IPS DF 19.7 (cell line): Measurements from ENCODE around the gene HINT3.
A peak's percentile ranks its signal among the peaks of the same experiment; 100 is the strongest.
"Not testable (repeated sequence)": the region's sequence is repeated elsewhere in the genome, so short reads cannot be mapped to it uniquely, and the experiment has no call there.

ENCODE experiments used
- DNase-seq: peaks from one replicate; pipeline ENCODE4 v3.0.0-alpha.2; 2013; ENCODE audit warnings: low read depth, low spot score

The HINT3 gene

DNA sequence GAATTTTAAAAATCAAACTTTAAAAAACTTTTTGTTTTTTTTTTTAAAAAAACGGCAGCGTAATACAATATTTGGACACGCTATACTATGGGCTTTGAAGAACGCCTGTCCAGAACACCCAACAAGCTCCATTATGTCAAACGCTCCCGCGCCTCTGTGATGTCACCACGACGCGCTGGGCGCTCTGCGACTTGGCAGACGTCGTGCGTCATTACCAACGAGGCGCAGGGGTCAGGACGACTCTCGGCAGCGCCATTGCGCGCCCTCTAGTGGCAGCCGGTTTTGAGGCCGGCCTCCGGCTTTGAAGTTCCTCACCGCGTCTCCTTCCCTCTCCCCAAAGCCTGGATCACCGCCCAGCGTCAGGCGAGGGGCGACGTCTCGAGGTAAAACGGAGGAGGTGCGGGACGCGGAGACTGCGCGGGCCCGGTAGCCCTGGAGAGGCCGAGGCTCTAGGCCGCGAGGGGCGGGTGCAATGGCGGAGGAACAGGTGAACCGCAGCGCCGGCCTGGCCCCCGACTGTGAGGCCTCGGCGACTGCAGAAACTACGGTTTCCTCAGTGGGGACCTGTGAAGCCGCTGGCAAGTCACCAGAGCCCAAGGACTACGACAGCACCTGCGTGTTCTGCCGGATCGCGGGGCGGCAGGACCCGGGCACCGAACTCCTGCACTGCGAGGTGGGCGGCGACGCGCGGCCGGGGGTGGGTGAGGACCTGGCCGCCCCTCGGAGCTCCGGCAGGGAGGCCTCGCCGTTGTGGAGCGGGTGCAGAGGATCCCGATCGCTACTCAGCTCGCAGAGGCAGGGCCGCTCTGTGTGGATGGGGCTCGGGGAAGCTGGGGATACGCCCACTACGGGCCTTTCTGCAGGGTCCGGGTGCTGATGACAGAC is at the start of gene HINT3:
Gene HINT3, plus strand, starts transcription at position 265 of the 885 bp plus-strand sequence. Its CDS starts 208 bp downstream, at position 473.
- DNase-seq, result peak; percentile 85

DNA sequence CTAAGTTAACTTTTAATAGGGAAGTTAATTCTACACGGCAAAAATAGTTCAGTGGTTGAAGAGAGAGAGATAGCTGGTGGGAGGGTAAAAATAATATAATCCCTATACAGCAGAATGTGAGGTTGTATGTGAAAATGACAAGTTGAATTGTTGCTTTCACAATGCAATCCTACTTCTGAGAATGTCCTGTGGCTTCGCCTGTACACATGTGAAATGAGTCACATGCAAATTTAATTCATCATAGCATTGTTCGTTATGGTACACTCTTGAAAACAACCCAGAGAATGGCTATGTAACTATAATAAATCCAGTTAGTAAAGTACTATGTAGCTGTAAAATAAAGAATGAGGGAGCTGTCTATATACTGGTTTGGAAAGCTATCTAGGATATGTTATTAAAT is 46.0 kb upstream of the HINT3 start:
- DNase-seq, result no peak

DNA sequence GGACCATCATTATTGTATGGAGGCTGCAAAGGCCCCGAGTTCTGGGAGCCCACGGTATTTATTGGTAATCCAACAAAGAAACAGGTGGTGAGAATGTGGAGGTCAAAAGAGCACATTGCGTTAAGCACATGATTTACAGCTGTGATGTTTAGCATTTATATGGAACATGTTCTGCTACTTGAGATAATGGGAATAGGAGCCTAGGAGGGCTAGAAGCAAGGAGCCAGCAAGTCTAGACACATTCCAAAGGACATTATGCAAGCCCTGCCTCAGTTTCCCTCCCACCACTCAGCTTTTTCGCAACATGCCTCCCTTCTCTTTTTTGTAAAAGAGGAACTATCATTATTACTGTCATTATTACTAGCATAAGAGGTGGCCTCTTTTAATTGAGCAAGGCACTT is 45.5 kb upstream of the HINT3 start:
- DNase-seq, result not testable (repeated sequence)

DNA sequence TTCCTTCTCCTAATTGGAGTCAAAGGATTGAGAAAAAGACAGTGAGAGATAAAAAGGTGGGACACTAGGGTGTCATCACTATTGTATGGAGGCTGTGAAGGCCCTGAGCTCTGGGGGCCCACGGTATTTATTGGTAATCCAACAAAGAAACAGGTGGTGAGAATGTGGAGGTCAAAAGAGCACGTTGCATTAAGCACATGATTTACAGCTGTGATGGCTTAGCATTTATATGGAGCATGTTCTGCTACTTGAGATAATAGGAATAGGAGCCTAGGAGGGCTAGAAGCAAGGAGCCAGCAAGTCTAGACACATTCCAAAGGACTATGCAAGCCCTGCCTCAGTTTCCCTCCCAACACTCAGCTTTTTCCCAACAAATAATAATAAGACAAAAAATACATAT is 44.1 kb upstream of the HINT3 start:
- DNase-seq, result not testable (repeated sequence)

DNA sequence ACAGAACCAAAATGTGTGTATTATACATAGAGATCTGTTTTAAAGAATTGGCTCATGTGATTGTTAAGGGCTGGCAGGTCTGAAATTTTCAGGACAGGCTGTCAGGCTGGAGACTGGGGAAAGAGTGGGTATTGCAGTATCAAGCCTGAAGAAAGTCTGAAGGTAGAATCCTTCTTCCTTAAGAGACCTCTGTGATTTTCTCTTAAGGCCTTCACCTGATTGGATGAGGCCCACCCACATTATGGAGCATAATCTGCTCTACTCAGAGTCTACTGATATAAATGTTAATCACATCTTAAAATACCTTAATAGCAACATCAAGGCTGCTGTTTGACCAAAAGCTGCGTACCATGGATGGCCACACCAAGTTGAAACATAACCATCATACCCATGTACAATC is 43.4 kb upstream of the HINT3 start:
- no peak for DNase-seq

DNA sequence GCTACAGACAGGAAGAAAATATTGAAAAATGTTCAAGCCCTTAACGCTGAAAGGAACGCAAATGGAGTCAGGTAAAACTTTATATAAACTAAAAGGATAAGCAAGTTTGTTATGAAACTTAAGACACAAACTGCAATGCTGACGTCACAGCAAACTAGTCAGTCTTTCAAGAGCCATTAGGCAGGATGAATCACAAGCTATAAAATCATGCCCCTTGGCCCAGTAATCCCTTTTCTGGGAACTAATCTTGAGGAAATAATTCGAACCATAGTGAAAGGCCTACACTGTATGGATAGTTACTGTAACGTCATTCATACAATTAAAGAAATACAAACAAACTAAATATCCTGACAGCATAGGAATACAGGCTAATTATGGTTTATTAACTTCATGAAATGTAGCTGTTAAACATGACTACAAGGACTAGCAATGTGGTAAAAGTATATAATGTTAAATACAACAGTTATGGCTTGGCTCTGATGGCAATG is 42.7 kb upstream of the HINT3 start:
- no peak for DNase-seq

DNA sequence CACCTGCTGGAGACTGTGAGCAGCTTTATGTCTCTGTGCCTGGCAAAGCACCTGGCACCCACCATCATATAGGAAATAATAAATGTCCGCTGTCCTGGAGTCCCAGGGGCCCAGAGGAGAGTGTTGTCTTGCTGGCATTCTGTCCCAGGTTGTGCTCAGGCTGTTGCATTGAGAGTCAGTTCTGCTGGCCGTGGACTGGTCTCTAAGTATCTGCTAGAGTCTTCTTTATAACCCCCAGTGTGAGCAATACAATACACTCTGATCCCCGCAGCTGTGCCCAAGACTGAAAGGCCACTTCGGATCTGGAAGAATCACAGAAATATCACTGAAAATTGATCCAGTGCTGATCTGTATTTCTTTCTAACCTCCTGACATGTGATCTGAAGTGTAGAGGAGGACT is 38.3 kb upstream of the HINT3 start:
- DNase-seq, result no peak

DNA sequence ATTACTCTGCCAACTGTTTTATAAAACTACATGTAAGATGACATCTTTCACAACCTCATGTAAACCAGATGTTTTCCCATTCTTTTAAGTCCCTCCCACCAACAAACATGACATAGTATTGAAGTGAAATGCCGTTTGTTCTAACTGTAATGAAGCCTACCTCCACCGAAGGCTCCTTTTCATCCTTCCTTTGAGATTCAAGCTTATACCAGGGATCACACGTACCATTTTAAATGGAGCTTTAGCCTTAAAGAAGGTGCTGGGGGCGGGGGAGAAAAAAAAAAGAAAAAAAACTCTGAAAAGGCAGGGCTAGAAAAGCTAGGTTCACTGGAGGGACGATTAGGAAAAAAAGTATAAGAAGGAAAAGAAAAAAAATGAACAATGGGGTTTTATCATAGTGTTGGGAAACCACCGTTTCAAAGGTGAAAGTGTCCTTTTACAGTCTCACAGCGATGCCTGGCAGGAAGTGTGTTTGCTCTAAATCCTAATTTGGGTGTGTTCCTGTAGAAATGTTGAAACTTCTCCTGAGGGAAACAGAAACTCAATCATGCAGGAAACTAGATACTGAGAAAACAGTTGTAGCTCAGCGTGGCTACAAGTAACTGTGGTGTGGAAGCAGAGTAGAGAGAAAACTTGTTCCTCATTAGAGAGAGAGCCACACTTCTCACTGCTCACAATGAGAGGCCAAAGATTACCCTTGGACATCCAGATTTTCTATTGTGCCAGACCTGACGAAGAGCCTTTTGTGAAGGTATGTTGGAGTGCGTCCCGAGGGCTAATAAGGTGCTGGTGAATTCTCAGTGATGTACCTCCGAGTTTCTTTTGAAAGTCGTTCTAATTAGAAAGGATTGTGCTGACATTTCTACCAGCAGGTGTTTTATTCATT is 37.6 kb upstream of the HINT3 start:
- no peak for DNase-seq

DNA sequence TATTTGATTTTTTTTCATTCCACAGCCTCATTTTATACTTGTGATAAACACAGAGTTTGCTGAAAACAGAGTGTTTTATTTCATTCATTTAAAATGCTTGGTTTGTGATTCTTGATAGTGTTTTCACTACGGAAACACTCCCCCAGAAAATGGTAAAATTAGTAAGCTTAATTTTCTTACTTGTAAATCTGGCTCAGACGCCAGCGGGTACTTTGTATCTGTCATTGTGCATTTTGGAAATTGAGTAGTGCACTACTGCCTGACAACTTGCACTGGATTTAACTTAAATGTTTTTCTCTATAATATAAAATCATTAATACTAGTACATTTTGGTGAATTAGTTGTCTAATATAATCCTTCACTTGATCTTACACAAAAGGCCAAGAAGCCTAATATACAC is 37.0 kb upstream of the HINT3 start:
- DNase-seq, result no peak

DNA sequence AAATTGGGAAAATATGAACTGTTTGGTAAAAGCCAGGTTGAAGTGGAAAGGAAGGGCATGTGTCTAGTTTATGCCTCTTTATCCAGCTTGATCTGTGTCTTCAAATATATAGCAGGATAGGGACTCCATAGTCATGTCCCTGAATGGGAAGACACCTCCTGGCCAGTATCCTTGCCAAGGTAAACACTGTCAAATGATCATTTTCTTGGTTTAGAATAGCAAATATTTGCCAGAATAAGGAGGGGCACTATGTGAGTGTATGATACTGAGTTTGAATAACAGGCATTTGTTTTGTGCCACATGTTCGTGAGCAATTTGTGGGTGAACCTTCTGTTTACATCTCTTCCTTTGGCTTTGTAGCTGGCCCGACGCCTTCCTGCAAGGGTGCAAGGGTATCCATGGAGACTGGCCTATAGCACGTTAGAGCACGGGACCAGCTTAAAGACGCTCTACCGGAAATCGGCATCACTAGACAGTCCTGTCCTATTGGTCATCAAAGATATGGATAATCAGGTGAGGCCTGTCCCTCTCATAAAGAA is 34.2 kb upstream of the HINT3 start:
- DNase-seq, result no peak

DNA sequence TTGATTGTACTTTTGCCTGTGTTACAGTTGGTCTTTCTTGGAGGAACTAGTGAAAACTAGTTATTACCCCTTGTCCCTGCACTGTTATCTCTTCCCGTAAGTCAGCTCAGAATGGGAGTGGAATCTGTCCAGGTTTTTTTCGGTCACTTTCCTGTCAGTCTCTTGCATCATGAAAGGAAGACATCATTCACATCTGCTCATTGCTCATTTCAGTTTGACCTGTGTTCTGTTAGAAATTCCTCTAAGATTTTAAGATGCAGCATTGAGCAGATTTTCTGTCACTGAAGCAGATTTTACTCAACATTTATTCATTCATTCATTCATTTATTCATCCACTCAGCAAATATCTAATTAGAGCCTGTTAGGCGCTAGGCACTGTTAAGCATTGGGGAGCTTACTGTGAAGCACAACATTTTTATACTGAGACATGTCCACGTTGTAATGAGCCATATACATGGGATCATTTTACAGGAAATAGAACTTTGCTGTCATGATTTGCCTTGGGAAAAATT is 33.1 kb upstream of the HINT3 start:
- DNase-seq, result no peak

DNA sequence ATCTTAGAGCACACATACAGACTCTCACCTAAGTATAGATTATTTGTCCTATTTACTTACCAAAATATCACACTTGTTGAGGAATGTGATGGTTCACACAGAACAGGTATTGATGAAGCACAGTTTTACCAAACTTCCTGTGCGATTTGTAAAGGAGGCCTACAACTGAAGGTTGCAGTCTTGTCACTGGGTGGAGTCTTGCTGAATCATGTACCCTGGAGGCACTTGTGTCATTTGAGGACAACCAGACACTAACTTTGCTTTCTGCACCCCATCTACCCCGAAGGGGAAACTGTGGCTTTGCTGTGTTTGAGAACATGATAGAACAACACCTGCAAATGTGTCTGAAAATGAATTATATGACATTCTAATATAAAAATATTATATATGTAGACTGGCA is 32.4 kb upstream of the HINT3 start:
- no peak for DNase-seq

DNA sequence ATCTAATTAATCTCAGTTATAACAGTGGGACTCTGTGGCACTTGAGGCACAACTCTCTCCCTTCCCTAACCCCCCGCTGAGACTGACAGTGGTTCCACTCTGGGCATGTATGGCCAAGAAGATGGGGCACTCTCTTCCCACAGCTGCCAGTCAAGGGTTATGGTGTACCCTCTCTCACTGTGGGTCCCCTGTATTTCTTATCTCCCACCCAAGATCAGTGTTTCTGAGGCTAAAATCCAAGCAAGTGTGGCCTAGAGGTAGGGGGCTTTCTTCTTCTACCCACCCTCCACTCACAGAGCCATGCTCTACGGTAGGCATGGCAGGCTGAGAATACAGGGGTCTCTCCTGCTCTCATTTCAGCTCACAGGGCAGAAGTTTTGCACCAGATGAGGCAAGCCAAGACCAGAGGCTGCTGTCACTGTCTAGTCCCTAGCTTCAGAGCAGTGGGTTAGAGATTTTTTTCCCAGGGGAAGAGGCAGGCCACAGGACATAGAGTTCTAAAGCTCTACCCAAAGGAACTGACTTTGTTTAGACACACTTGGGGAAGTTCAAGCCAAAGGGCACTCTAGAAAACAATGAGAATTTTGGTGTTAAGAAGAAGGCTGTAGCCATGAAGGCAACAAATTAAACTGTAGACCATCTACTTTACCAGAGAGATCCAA is 31.7 kb upstream of the HINT3 start:
- DNase-seq, result no peak

DNA sequence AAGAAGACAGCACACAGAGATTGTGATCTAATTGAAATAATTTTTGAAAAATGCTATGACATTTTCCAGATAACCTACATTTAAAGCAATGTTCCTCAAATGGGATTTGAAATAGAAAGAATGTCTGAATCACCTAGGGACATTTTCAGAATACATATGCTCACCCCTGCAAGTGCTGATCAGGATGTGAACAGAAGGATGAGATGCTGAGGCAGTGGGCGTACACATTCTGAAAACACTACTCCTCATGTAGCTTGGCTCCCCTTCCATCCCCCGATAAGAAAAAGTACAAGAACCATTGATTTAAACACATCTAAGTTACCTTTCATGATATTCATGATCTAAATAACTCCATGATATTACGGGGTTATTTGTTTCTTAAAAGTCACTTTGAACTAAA is 29.9 kb upstream of the HINT3 start:
- no peak for DNase-seq

DNA sequence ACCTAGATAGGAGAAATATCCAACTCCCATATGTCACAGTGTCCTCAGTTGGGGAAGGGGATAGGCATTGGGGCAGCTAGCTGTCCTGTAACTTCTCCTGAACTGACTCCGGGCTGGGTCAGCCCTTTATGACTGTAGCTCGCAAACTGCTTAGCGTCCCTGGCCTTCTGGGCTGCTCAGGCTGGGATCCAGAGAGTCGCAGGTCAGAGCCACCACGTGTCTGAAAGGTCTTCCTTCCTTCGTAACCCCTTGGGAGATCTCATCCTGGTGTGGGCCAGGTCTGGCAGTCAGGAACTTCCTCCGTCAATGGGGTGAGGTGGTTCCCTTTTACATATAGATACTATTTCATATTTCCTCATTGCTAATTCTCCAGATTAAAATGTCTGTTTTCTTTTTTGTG is 28.8 kb upstream of the HINT3 start:
- no peak for DNase-seq

DNA sequence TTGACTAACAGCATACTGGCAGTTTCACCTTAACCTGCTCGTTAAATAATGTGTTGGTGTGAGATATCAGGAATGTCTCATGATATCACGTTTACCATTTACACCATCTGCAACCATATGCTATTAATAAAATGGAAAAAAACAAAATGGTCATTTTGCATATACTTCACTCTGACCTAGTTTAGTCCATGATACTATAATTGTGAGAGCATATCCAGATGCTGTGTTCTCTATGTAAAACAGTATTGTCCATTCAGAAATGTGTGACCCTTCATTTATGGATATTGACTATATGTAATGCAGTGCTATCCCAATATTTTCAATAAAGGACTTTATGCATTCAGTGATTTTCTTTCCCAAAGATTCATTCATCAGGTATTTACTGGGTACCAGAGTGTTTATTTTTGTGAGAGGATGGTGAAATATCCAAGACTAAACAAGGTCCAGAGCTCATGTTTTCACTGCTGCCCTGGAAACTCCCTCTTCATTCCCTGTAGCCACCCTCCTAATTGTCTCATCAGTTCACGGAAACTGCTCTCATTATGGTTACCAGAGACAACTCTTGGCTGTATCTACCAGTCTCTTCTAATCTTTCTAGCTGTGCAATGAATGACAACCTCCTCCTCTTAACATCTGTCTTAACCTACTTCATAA is 25.7 kb upstream of the HINT3 start:
- no peak for DNase-seq

DNA sequence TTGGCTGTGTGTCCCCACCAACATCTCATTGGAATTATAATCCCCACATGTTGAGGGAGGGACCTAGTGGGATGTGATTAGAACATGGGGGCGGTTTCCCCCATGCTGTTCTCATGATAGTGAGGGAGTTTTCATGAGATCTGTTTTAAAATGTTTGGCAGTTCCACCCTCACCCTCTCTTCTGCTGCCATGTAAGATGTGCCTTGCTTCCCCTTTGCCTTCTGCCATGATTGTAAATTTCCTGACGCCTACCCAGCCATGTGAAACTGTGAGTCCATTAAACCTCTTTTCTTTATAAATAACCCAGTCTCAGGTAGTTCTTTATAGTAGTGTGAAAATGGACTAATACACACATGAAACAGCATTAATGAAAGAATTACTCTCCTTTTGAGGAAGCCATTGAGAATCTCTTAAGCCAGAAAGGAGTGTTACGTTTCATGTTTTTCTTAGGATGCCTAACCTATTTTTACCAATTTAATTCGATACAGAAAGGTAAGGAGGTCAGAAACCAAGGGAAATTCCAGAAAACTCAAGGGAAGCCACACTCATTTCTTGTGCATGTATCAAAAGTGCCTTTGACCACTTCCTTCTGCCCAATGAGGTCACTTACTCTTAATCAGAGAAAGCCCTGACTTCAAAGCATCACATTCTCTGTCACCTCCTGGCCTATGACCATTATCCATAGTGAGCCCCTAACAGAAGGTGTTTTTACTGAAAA is 24.7 kb upstream of the HINT3 start:
- no peak for DNase-seq

DNA sequence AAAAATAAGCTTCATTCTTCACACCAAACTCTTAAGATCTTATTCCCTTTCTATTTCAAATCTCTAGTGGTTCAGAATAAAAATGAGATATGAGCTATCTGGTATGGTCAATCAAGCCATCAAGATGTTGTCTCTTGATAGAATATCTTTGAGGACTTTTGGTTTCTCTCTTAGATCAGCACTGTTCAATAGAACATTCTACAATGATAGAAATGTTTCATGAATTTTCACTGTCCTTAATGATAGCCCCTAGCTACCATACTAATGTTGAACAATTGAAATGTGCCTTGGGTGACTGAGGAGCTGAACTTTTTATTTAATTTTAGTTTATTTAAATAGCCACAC is 24.1 kb upstream of the HINT3 start:
- no peak for DNase-seq

DNA sequence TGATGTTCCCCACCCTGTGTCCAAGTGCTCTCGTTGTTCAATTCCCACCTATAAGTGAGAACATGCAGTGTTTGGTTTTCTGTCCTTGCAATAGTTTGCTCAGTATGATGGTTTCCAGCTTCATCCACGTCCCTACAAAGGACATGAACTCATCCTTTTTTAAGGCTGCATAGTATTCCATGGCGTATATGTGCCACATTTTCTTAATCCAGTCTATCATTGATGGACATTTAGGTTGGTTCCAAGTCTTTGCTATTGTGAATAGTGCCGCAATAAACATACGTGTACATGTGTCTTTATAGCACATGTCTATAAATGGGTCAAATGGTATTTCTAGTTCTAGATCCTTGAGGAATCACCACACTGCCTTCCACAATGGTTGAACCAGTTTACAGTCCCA is 21.1 kb upstream of the HINT3 start:
- DNase-seq, result not testable (repeated sequence)

DNA sequence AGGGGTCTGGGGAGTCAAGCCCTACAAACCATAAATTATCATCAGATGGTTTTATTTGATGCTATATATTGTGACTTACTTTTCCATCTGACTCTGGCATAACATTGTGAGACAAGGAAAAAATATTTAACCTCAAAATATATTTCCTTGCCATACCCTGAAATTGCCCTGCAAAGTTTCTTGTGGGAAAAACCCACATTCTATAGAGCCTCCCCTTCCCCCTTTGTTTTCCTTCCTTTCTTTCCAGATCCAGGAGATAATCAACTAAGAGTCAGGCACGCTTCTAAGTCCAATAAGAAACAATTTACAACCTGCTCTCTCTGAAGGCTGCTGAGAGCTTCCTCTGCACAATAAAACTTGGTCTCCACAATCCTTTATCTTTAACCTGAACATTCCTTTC is 17.5 kb upstream of the HINT3 start:
- DNase-seq, result no peak
